SJSA1 (cell line): ENCODE data around the gene ARSB. TPM values are rescaled to one million over a fixed set of nuclear protein-coding genes. Genes with fewer than 3 reads are reported as not detected.
"Not testable (repeated sequence)": the region's sequence is repeated elsewhere in the genome, so short reads cannot be mapped to it uniquely, and the experiment has no call there.

Experiments
- DNase-seq, 2 experiments: peaks; one replicate each; pipeline ENCODE4 v3.0.0-alpha.2; 2015 to 2020; ENCODE audit warnings: low spot score in 2 of 2, low read depth in 1 of 2
- H3K27ac ChIP-seq: fragments of 250-450 bp; sonication (Bioruptor Pico); 2 replicates; pipeline ENCODE4 v1.5.1; 2020; ENCODE audit warnings: mild to moderate bottlenecking, moderate library complexity
- H3K27me3 ChIP-seq: fragments of 250-450 bp; sonication (Bioruptor Pico); replicated peaks from 2 replicates; pipeline ENCODE4 v1.5.1; 2020; ENCODE audit warnings: mild to moderate bottlenecking, moderate library complexity
- H3K36me3 ChIP-seq: fragments of 250-450 bp; sonication (Bioruptor Pico); 2 replicates; pipeline ENCODE4 v1.5.1; 2020; ENCODE audit warnings: mild to moderate bottlenecking
- H3K4me1 ChIP-seq: fragments of 250-450 bp; sonication (Bioruptor Pico); replicated peaks from 2 replicates; pipeline ENCODE4 v1.6.1; 2021; ENCODE audit warnings: mild to moderate bottlenecking
- H3K4me3 ChIP-seq: fragments of 250-450 bp; sonication (Bioruptor Pico); 2 replicates; pipeline ENCODE4 v1.5.1; 2020; ENCODE audit warnings: mild to moderate bottlenecking
- H3K9me3 ChIP-seq: fragments of 250-450 bp; sonication (Bioruptor Pico); replicated peaks from 2 replicates; pipeline ENCODE4 v1.5.1; 2020; ENCODE audit warnings: mild to moderate bottlenecking
- total RNA-seq: library from RNA; depleted of rRNA; stranded (reverse); fragments of >200 nt; shearing (Covaris generic); gene quantifications from 2 replicates; pipeline ENCODE4 v1.2.3, GENCODE V29; 2014; rRNA removed

Gene ARSB
- total RNA-seq, 1 experiment from 2014 or later: 72.9 TPM

DNA sequence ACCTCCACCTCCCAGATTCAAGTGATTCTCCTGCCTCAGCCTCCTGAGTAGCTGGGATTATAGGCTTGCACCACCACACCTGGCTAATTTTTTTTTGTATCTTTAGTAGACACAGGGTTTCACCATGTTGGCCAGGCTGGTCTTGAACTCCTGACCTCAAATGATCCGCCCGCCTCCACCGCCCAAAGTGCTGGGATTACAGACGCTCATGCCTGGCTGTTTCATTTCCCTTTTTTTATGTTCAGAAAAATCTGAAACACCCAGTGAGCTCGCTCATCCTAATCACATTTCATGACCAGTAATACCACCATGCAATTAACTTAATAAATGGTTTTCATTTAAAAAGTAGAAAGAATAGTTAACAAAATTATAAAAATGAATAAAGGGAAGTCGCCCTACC lies 252.4 kb downstream of the ARSB start:
- DNase-seq, H3K4me3 ChIP-seq, H3K36me3 ChIP-seq, H3K27me3 ChIP-seq, H3K9me3 ChIP-seq, H3K27ac ChIP-seq: not testable (repeated sequence)
- H3K4me1 ChIP-seq: peaks cover 31% of the 10 kb centered on the region

DNA sequence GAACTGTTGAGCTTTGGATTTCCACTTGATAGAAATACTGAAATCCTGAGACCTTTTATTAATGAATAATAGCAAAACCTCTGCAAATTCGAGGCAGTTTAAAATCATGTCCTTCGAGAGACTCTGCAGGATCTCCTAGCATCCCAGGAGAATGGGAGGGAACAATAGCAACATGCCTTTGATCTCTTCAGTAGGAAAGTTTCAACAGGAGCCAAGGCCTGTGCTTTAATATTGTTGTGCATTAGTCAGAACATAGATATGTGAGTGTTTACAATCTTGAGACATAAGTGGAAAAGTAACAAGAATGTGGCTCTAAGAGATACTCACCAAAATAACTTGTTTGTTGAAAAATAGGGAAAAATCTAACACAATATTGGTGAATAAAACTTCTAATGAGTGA lies 253.2 kb downstream of the ARSB start:
- peak; percentile 61 to 79 for DNase-seq
- Histone ChIP-seq H3K36me3 (no peaks in the 10 kb centered on the region), H3K27ac (peak overlapping the region; percentile 37), H3K4me3 (no peak overlapping the region), H3K9me3 (no peaks in the 10 kb centered on the region), H3K27me3 (no peaks in the 10 kb centered on the region), H3K4me1 (peaks cover 31% of the 10 kb centered on the region)

DNA sequence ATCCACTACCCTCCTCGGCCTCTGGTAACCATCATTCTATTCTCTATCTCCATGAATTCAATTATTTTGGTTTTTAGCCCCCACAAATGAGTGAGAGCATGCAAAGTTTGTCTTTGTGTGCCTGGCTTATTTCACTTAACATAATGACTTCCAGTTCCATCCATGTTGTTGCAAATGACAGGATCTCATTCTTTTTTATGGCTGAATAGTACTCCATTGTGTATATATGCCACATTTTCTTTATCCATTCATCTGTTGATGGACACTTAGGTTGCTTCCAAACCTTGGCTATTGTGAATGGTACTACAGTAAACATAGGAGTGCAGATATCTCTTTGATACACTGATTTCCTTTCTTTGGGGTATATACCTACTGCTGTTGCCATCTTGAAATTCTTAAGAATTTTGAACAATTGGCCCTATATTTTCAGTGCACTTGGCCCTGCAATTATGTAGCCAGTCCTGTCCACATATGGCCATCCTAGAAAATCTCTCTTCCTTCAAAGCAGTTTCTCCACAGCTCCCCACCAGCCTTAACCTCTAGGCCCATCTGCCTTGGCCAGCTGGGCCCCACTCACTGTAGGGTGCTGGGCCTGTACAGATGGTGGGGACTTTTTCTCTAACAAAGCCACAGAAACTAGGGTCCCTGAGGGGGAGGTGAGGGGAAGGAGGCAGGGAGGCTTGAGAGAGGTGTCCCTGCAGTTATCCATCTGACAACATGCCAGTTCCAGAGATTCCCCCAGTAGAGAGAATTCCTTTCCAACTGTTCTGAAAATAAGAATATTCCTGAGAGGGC lies 254.6 kb downstream of the ARSB start:
- Histone ChIP-seq H3K36me3 (no peaks in the 10 kb centered on the region), H3K4me1 (peaks cover 36% of the 10 kb centered on the region), H3K4me3 (no peak overlapping the region), H3K27ac (peak overlapping the region; percentile 21; the same call in 1 of the 2 replicates), H3K9me3 (no peaks in the 10 kb centered on the region), H3K27me3 (no peaks in the 10 kb centered on the region)
- DNase-seq: no peak

DNA sequence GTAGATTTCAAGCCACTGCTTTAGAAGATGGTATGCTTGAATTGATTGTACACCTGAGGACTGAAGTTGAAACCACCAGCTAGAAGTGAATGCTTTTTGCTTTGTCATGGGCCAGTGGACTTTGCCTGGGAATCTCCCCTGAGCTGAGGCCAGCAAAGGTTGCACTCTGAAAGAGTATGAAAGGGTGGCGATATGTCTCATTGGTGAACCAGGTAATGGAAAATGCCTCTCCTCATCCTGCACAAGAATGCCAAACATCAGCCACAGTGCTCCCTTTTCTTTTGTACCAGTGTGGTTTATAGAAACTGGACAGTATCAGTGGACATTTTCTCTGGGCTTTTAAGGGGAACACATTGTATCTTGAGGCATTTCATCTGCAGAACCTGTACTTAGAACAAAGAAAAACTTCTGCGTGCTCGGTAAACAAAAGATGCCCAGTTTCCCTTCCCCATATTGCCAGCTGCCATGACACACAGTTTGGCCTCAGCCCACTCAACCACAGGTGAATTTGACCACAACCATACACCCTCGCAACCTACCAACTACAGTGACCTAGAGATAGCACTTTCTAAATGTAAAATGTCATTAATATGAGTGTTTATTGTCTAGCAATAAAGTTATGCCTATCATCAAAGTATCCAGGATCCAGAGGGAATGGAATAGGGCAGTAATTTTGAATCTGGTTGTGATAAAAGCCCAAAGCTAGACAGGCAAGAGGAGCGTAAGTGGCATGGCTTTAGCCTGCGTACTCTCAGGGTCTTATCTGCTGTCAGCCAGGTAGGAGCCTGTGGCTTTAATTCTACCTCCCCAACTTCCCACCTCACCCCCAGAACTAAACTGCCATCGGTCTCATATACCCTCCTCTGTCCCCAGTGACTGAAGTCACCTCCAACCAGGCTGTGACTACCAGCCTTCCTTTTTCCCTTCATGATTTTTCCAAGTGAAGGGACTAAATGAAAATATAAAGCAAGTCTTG lies 257.0 kb downstream of the ARSB start:
- H3K36me3 ChIP-seq: no peaks in the 10 kb centered on the region
- H3K4me3 ChIP-seq: no peak overlapping the region
- no peaks in the 10 kb centered on the region for H3K9me3 ChIP-seq
- DNase-seq: no peak
- peaks cover 25% of the 10 kb centered on the region for H3K4me1 ChIP-seq
- no peaks in the 10 kb centered on the region for H3K27me3 ChIP-seq
- no peak overlapping the region for H3K27ac ChIP-seq

Other genes starting within 250 kb of the ARSB start
- 0.03 TPM in 1 of 2 replicates, not detected in the other for gene DMGDH, start 84.4 kb upstream of the ARSB start, total RNA-seq
- not detected in 2 replicates for gene BHMT2, start 84.5 kb upstream of the ARSB start, total RNA-seq
- not detected in 2 replicates for gene BHMT, start 126.5 kb upstream of the ARSB start, total RNA-seq